ENCODE measurements around the gene DMKN. TPM values are rescaled to one million over a fixed set of nuclear protein-coding genes. Genes with fewer than 3 reads are reported as not detected.

The DMKN gene
- total RNA-seq, 3 donors from 2014 or later (not counting 1 experiment from before 2014, with no cell fraction given) = 10.7 to 15.3 (median 11.3) TPM

- WGBS (ENCODE audit: insufficient coverage) = 31% methylated on average over 11 of the region's 12 CpGs
- peak overlapping the region; percentile 64 to 82 for H3K27ac Mint-ChIP-seq
- H3K9me3 ChIP-seq (ENCODE audit: control insufficient read depth, insufficient read depth, low read length) = no peaks in the 10 kb centered on the region
- peak overlapping the region; percentile 46 for H3K27ac ChIP-seq (ENCODE audit: low read length)
- no peaks in the 10 kb centered on the region for H3K36me3 Mint-ChIP-seq
- H3K9me3 Mint-ChIP-seq = no peaks in the 10 kb centered on the region
- H3K27me3 ChIP-seq (ENCODE audit: control insufficient read depth, insufficient read depth, low read length) = peaks cover 11% of the 10 kb centered on the region
- intact Hi-C loops (cut with micrococcal nuclease) = no loop called here
- peaks cover 7 to 16% of the 10 kb centered on the region in 2 donors for H3K27me3 Mint-ChIP-seq (ENCODE audit: low read depth in 2 of 2)
- peak overlapping the region; percentile 55 for H3K4me3 ChIP-seq (ENCODE audit: low read length)
- H3K4me1 Mint-ChIP-seq = peaks cover 8 to 24% of the 10 kb centered on the region in 2 donors
- H3K4me1 ChIP-seq (ENCODE audit: control insufficient read depth, insufficient read depth, low read length) = peaks cover 23% of the 10 kb centered on the region
- DNase-seq = peak; percentile 43 to 70
- TF ChIP-seq CTCF (IDR thresholded peaks at IDR 0.05) = no peak
- peak overlapping the region; percentile 89 for H3K4me3 Mint-ChIP-seq
- ATAC-seq = peak; percentile 85 to 93 (median 87)
- H3K36me3 ChIP-seq (ENCODE audit: control insufficient read depth, insufficient read depth, low read length) = no peaks in the 10 kb centered on the region
These were observed 4.3 kb downstream of the DMKN start for GRCh38 chr19:35509018-35509652.

GRCh38 chr19:35508129-35508528 lies 5.3 kb downstream of the DMKN start:
- Histone ChIP-seq H3K4me1 (ENCODE audit: control insufficient read depth, insufficient read depth, low read length) (peaks cover 23% of the 10 kb centered on the region), H3K27me3 (ENCODE audit: control insufficient read depth, insufficient read depth, low read length) (peaks cover 11% of the 10 kb centered on the region), H3K9me3 (ENCODE audit: control insufficient read depth, insufficient read depth, low read length) (no peaks in the 10 kb centered on the region), H3K27ac (ENCODE audit: low read length) (no peak overlapping the region), H3K4me3 (ENCODE audit: low read length) (no peak overlapping the region), H3K36me3 (ENCODE audit: control insufficient read depth, insufficient read depth, low read length) (no peaks in the 10 kb centered on the region)
- no peaks in the 10 kb centered on the region for H3K36me3 Mint-ChIP-seq
- no peak for ATAC-seq
- H3K27me3 Mint-ChIP-seq (ENCODE audit: low read depth in 2 of 2) = peaks cover 3 to 11% of the 10 kb centered on the region in 2 donors
- H3K4me3 Mint-ChIP-seq = no peak overlapping the region
- 93% methylated on average over 2 of the region's 3 CpGs for WGBS (ENCODE audit: insufficient coverage)
- intact Hi-C loops (cut with micrococcal nuclease) = no loop called here
- peak overlapping the region in 1 of 2 donors; percentile 37 for H3K27ac Mint-ChIP-seq
- TF ChIP-seq CTCF (IDR thresholded peaks at IDR 0.05) = no peak
- DNase-seq = no peak
- H3K9me3 Mint-ChIP-seq = no peaks in the 10 kb centered on the region
- H3K4me1 Mint-ChIP-seq = peaks cover 8 to 24% of the 10 kb centered on the region in 2 donors

- peaks cover 23% of the 10 kb centered on the region for H3K4me1 ChIP-seq (ENCODE audit: control insufficient read depth, insufficient read depth, low read length)
- H3K9me3 ChIP-seq (ENCODE audit: control insufficient read depth, insufficient read depth, low read length) = no peaks in the 10 kb centered on the region
- DNase-seq (no peak), ATAC-seq (no peak)
- Mint-ChIP-seq H3K27me3 (ENCODE audit: low read depth in 2 of 2) (peaks cover 0 to 8% of the 10 kb centered on the region in 2 donors), H3K4me1 (peaks cover 8 to 24% of the 10 kb centered on the region in 2 donors), H3K9me3 (no peaks in the 10 kb centered on the region), H3K4me3 (no peak overlapping the region), H3K36me3 (no peaks in the 10 kb centered on the region), H3K27ac (peak overlapping the region in 1 of 2 donors; percentile 38)
- peaks cover 11% of the 10 kb centered on the region for H3K27me3 ChIP-seq (ENCODE audit: control insufficient read depth, insufficient read depth, low read length)
- H3K4me3 ChIP-seq (ENCODE audit: low read length) = no peak overlapping the region
- intact Hi-C loops (cut with micrococcal nuclease) = no loop called here
- WGBS (ENCODE audit: insufficient coverage) = 89% methylated on average over 11 of the region's 11 CpGs
- no peaks in the 10 kb centered on the region for H3K36me3 ChIP-seq (ENCODE audit: control insufficient read depth, insufficient read depth, low read length)
- H3K27ac ChIP-seq (ENCODE audit: low read length) = no peak overlapping the region
- no peak for TF ChIP-seq CTCF (IDR thresholded peaks at IDR 0.05)
These were observed 5.9 kb downstream of the DMKN start for GRCh38 chr19:35507561-35507960.

- Mint-ChIP-seq H3K4me3 (no peak overlapping the region), H3K9me3 (no peaks in the 10 kb centered on the region), H3K27me3 (ENCODE audit: low read depth in 2 of 2) (peaks cover 0 to 2% of the 10 kb centered on the region in 2 donors), H3K27ac (no peak overlapping the region), H3K36me3 (no peaks in the 10 kb centered on the region), H3K4me1 (peaks cover 8 to 24% of the 10 kb centered on the region in 2 donors)
- Histone ChIP-seq H3K27me3 (ENCODE audit: control insufficient read depth, insufficient read depth, low read length) (peaks cover 9% of the 10 kb centered on the region), H3K4me3 (ENCODE audit: low read length) (no peak overlapping the region), H3K36me3 (ENCODE audit: control insufficient read depth, insufficient read depth, low read length) (no peaks in the 10 kb centered on the region), H3K27ac (ENCODE audit: low read length) (no peak overlapping the region), H3K4me1 (ENCODE audit: control insufficient read depth, insufficient read depth, low read length) (peaks cover 23% of the 10 kb centered on the region), H3K9me3 (ENCODE audit: control insufficient read depth, insufficient read depth, low read length) (no peaks in the 10 kb centered on the region)
- TF ChIP-seq CTCF (IDR thresholded peaks at IDR 0.05) = no peak
- intact Hi-C loops (cut with micrococcal nuclease) = no loop called here
- DNase-seq (no peak), ATAC-seq (no peak)
- 82% methylated on average over 6 of the region's 7 CpGs for WGBS (ENCODE audit: insufficient coverage)
These were observed 7.4 kb downstream of the DMKN start for GRCh38 chr19:35506011-35506410.

All from natural killer cell (primary cell).